ENCODE results near the gene PARD3. TPM values are rescaled to one million over a fixed set of nuclear protein-coding genes. Genes with fewer than 3 reads are reported as not detected.
A peak's percentile ranks its signal among the peaks of the same experiment; 100 is the strongest.

Gene PARD3
- total and polyA plus RNA-seq, 7 experiments from 2014 or later, result 0.19 to 1.2 (median 0.43) TPM

DNA sequence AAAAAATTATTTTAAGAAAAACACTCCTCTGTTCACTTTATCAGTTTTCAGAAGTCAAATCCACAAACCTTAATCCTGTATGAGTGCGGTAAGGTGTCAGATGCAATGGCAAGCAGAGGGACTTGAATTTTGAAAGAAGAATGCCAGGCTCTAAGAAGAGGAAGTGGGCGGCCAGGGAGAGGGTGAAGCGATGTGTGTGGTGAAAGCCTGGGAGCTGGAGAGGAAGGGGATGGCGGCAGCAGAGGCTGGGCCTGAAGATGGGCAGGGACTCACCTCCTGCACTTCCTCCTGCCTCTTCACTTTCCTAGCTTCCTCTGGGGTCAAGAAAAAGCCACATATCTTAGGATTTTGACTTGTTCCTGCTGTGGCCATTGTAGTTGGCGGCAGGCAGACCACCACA is 609.6 kb downstream of the PARD3 start:
- H3K27ac Mint-ChIP-seq, result peak overlapping the region in 3 of 9 donors; percentile 9 to 55 (median 22)
- H3K27me3 Mint-ChIP-seq, result peaks cover 0 to 27% (median 17%) of the 10 kb centered on the region in 5 donors
- peak overlapping the region in 2 of 10 donors; percentile 6 to 46 for H3K4me3 Mint-ChIP-seq
- H3K36me3 Mint-ChIP-seq, result no peaks in the 10 kb centered on the region
- Histone ChIP-seq H3K4me1 (ENCODE audit: control insufficient read depth in 2 of 2, insufficient read depth in 2 of 2, low read length in 2 of 2) (no peaks in the 10 kb centered on the region), H3K27me3 (ENCODE audit: control insufficient read depth in 2 of 2, insufficient read depth in 2 of 2, low read length in 2 of 2) (no peaks in the 10 kb centered on the region), H3K4me3 (ENCODE audit: low read length) (no peak overlapping the region), H3K27ac (ENCODE audit: low read depth, low read length) (no peak overlapping the region), H3K9me3 (ENCODE audit: control insufficient read depth in 2 of 3, low read length in 3 of 3) (no peaks in the 10 kb centered on the region), H3K36me3 (ENCODE audit: control insufficient read depth in 2 of 3, insufficient read depth in 3 of 3, low read length in 3 of 3) (no peaks in the 10 kb centered on the region)
- CTCF ChIA-PET, result no interaction called here
- DNase-seq (peak in 2 of 9 donors; percentile 2 to 4), ATAC-seq (peak; percentile 57)
- intact Hi-C loops (cut with micrococcal nuclease), result no loop called here
- no peaks in the 10 kb centered on the region for H3K9me3 Mint-ChIP-seq
- POLR2A ChIA-PET, result no interaction called here
- H3K4me1 Mint-ChIP-seq, result peaks cover 3 to 17% (median 14%) of the 10 kb centered on the region in 7 donors

DNA sequence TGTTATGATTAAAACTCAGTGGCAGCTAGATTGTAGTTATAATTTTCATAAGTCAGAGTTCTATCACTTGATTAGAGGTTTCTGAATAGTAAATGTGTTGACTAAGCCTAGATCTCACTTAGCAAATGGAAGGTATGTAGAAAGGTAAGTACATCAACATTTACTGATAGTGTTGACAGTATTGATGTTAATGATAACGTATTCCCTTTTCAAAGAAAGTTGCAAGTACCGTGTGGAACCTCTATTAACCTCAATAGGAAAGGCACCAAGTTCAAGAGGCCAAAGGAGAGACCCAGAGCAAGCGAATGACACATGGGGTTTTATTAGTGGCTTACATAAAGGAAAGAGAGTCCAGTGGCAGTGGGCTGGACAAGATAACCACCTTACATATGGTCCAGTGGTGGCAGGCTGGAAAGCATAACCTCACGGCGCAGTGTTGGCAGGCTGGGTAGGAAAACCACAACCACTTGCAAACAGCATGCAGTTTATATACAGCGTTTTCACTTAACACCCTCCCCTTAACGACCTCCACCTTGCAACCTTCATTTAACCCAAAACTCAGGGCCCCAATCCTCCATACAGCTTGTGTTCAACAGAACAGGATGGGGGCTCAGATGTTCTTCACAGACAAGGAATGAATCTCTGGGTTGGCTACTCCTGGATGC is 611.0 kb downstream of the PARD3 start:
- Histone ChIP-seq H3K36me3 (ENCODE audit: control insufficient read depth in 2 of 3, insufficient read depth in 3 of 3, low read length in 3 of 3) (no peaks in the 10 kb centered on the region), H3K27me3 (ENCODE audit: control insufficient read depth in 2 of 2, insufficient read depth in 2 of 2, low read length in 2 of 2) (no peaks in the 10 kb centered on the region), H3K4me3 (ENCODE audit: low read length) (no peak overlapping the region), H3K4me1 (ENCODE audit: control insufficient read depth in 2 of 2, insufficient read depth in 2 of 2, low read length in 2 of 2) (no peaks in the 10 kb centered on the region), H3K27ac (ENCODE audit: low read depth, low read length) (no peak overlapping the region), H3K9me3 (ENCODE audit: control insufficient read depth in 2 of 3, low read length in 3 of 3) (no peaks in the 10 kb centered on the region)
- DNase-seq (no peak), ATAC-seq (no peak)
- H3K4me1 Mint-ChIP-seq, result peaks cover 3 to 22% (median 14%) of the 10 kb centered on the region in 7 donors
- no peak overlapping the region for H3K27ac Mint-ChIP-seq
- intact Hi-C loops (cut with micrococcal nuclease), result no loop called here
- no peaks in the 10 kb centered on the region for H3K9me3 Mint-ChIP-seq
- no peaks in the 10 kb centered on the region for H3K36me3 Mint-ChIP-seq
- ChIA-PET POLR2A (no interaction called here), CTCF (no interaction called here)
- H3K27me3 Mint-ChIP-seq, result peaks cover 0 to 27% (median 18%) of the 10 kb centered on the region in 5 donors
- no peak overlapping the region for H3K4me3 Mint-ChIP-seq

DNA sequence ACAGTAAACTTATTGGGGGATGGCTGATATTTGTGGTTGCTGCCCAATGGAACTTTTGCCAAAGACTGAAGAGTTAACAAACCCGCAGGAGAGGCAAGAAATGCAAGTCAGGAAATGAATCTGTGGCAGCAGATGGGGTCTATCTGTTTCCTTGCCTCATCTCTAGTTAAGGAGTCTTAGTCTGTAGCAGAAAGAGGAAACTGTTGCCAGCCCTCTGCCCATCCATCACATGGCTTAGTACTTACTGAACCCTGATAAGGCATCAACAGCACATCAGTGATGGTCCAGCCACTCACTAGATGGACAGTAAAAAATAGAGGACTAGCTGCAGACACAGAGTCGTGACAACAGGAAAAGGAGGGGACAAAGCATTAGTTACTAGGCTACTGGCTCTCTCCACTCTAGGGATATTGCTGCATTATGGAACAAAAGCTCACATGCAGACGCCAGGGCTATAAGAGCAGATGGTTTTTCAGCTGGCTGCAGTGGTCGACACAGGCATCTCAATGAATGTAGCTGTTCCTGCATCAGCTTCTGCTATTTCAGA is 614.7 kb downstream of the PARD3 start:
- peak; percentile 24 for ATAC-seq
- no peak overlapping the region for H3K27ac ChIP-seq (ENCODE audit: low read depth, low read length)
- H3K4me3 Mint-ChIP-seq, result no peak overlapping the region

DNA sequence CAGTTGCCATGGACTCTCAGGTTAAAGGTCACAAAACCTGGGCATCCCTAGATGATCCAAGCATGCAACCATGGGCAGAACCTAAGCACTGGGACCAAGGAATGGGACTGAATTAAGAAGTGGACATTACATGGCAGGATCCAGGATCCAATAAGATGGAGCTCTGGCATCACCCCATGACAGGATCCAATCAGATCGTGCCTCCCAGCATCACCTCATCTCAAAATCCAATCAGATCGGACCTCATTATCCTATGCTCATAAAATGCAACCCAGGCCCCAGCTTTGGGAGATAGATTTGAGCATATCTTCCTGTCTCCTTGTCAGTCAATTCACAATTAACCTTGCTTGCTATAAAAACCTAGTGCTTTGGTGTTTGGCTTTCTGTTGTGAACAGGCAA is 616.1 kb downstream of the PARD3 start:
- Histone ChIP-seq H3K4me3 (ENCODE audit: low read length) (no peak overlapping the region), H3K9me3 (ENCODE audit: control insufficient read depth in 2 of 3, low read length in 3 of 3) (no peaks in the 10 kb centered on the region), H3K4me1 (ENCODE audit: control insufficient read depth in 2 of 2, insufficient read depth in 2 of 2, low read length in 2 of 2) (no peaks in the 10 kb centered on the region), H3K27ac (ENCODE audit: low read depth, low read length) (no peak overlapping the region), H3K36me3 (ENCODE audit: control insufficient read depth in 2 of 3, insufficient read depth in 3 of 3, low read length in 3 of 3) (no peaks in the 10 kb centered on the region), H3K27me3 (ENCODE audit: control insufficient read depth in 2 of 2, insufficient read depth in 2 of 2, low read length in 2 of 2) (no peaks in the 10 kb centered on the region)
- CTCF ChIA-PET, result no interaction called here
- H3K4me1 Mint-ChIP-seq, result peaks cover 0 to 5% (median 0%) of the 10 kb centered on the region in 7 donors
- no peaks in the 10 kb centered on the region for H3K36me3 Mint-ChIP-seq
- ATAC-seq (no peak), DNase-seq (no peak)
- intact Hi-C loops (cut with micrococcal nuclease), result no loop called here
- H3K9me3 Mint-ChIP-seq, result no peaks in the 10 kb centered on the region
- no peak overlapping the region for H3K4me3 Mint-ChIP-seq
- peaks cover 0 to 20% (median 16%) of the 10 kb centered on the region in 5 donors for H3K27me3 Mint-ChIP-seq
- H3K27ac Mint-ChIP-seq, result no peak overlapping the region
- POLR2A ChIA-PET, result no interaction called here

More for the DNA sequence above, 614.7 kb downstream of the PARD3 start:
- Mint-ChIP-seq H3K27me3 (peaks cover 0 to 22% (median 12%) of the 10 kb centered on the region in 5 donors), H3K9me3 (no peaks in the 10 kb centered on the region), H3K27ac (no peak overlapping the region), H3K4me1 (peaks cover 1 to 15% (median 7%) of the 10 kb centered on the region in 7 donors), H3K36me3 (no peaks in the 10 kb centered on the region)
- Histone ChIP-seq H3K4me3 (ENCODE audit: low read length) (no peak overlapping the region), H3K4me1 (ENCODE audit: control insufficient read depth in 2 of 2, insufficient read depth in 2 of 2, low read length in 2 of 2) (no peaks in the 10 kb centered on the region), H3K9me3 (ENCODE audit: control insufficient read depth in 2 of 3, low read length in 3 of 3) (no peaks in the 10 kb centered on the region), H3K27me3 (ENCODE audit: control insufficient read depth in 2 of 2, insufficient read depth in 2 of 2, low read length in 2 of 2) (no peaks in the 10 kb centered on the region), H3K36me3 (ENCODE audit: control insufficient read depth in 2 of 3, insufficient read depth in 3 of 3, low read length in 3 of 3) (no peaks in the 10 kb centered on the region)
- ChIA-PET POLR2A (no interaction called here), CTCF (no interaction called here)
- no peak for DNase-seq
- intact Hi-C loops (cut with micrococcal nuclease), result no loop called here

DNA sequence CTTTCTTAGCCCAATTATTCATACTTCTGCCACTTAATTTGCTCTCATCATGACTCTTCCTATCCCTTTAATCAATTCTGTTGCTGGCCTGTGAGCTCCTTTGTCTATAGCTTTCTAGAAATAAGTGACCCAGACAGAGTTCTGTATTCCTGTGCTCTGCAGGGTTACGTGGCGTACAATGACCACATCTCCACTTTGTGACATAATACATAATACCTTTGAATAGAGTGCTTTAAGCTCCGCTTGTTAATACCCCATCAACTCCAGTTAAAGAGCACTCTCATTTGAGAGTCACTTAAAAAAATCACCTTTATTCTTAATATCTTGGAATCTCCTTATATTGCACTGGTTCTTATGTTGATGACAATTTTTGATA is 619.0 kb downstream of the PARD3 start:
- ChIA-PET CTCF (no interaction called here), POLR2A (no interaction called here)
- peaks cover 0 to 5% (median 0%) of the 10 kb centered on the region in 7 donors for H3K4me1 Mint-ChIP-seq
- Histone ChIP-seq H3K4me1 (ENCODE audit: control insufficient read depth in 2 of 2, insufficient read depth in 2 of 2, low read length in 2 of 2) (no peaks in the 10 kb centered on the region), H3K36me3 (ENCODE audit: control insufficient read depth in 2 of 3, insufficient read depth in 3 of 3, low read length in 3 of 3) (no peaks in the 10 kb centered on the region), H3K4me3 (ENCODE audit: low read length) (no peak overlapping the region), H3K9me3 (ENCODE audit: control insufficient read depth in 2 of 3, low read length in 3 of 3) (no peaks in the 10 kb centered on the region), H3K27me3 (ENCODE audit: control insufficient read depth in 2 of 2, insufficient read depth in 2 of 2, low read length in 2 of 2) (no peaks in the 10 kb centered on the region), H3K27ac (ENCODE audit: low read depth, low read length) (no peak overlapping the region)
- no peaks in the 10 kb centered on the region for H3K9me3 Mint-ChIP-seq
- intact Hi-C loops (cut with micrococcal nuclease), result no loop called here
- ATAC-seq, result no peak
- no peaks in the 10 kb centered on the region for H3K36me3 Mint-ChIP-seq
- no peak overlapping the region for H3K27ac Mint-ChIP-seq
- H3K27me3 Mint-ChIP-seq, result peaks cover 2 to 18% (median 10%) of the 10 kb centered on the region in 5 donors
- DNase-seq, result no peak
- H3K4me3 Mint-ChIP-seq, result no peak overlapping the region

DNA sequence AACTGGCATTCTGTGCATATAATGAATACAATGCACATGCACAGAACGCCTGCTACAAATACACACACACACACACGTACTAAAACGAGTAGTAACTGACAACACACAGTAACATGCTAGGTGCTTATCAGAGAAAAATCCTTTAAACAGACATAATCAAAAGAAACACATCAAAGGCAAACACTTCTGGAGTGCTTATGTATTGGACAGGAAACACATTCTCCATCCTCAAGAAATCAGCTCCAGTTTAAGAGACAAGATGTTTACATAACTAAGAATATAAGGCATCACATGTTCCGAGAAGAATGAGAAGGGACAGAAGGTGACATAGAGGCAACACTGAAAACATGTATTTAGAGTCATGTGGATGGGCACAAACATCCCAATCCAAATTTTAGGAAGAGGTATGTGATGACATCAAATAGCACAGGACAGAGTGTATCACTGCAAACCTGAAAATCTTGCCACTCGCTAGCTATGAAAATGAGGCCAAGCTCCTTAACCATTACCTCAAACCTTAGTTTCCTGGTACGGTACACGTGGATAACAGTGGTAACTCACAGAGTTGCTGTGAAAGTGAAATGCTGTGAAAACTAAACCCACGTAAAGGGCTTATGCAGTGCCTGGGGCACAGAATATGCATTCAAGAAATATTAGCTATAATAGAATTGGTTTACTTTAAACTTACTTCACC is 619.6 kb downstream of the PARD3 start:
- Histone ChIP-seq H3K36me3 (ENCODE audit: control insufficient read depth in 2 of 3, insufficient read depth in 3 of 3, low read length in 3 of 3) (no peaks in the 10 kb centered on the region), H3K4me1 (ENCODE audit: control insufficient read depth in 2 of 2, insufficient read depth in 2 of 2, low read length in 2 of 2) (no peaks in the 10 kb centered on the region), H3K9me3 (ENCODE audit: control insufficient read depth in 2 of 3, low read length in 3 of 3) (no peaks in the 10 kb centered on the region), H3K4me3 (ENCODE audit: low read length) (no peak overlapping the region), H3K27me3 (ENCODE audit: control insufficient read depth in 2 of 2, insufficient read depth in 2 of 2, low read length in 2 of 2) (no peaks in the 10 kb centered on the region), H3K27ac (ENCODE audit: low read depth, low read length) (no peak overlapping the region)
- no peak overlapping the region for H3K27ac Mint-ChIP-seq
- ChIA-PET CTCF (no interaction called here), POLR2A (no interaction called here)
- H3K4me3 Mint-ChIP-seq, result no peak overlapping the region
- peaks cover 0 to 5% (median 0%) of the 10 kb centered on the region in 7 donors for H3K4me1 Mint-ChIP-seq
- intact Hi-C loops (cut with micrococcal nuclease), result no loop called here
- ATAC-seq (no peak), DNase-seq (no peak)
- peaks cover 2 to 23% (median 12%) of the 10 kb centered on the region in 5 donors for H3K27me3 Mint-ChIP-seq
- no peaks in the 10 kb centered on the region for H3K36me3 Mint-ChIP-seq
- H3K9me3 Mint-ChIP-seq, result no peaks in the 10 kb centered on the region

Data from naive thymus-derived CD4-positive, alpha-beta T cell (primary cell).